ENCODE results near the gene OPN1LW.
"Not testable (repeated sequence)": the region's sequence is repeated elsewhere in the genome, so short reads cannot be mapped to it uniquely, and the experiment has no call there.

The OPN1LW gene

DNA sequence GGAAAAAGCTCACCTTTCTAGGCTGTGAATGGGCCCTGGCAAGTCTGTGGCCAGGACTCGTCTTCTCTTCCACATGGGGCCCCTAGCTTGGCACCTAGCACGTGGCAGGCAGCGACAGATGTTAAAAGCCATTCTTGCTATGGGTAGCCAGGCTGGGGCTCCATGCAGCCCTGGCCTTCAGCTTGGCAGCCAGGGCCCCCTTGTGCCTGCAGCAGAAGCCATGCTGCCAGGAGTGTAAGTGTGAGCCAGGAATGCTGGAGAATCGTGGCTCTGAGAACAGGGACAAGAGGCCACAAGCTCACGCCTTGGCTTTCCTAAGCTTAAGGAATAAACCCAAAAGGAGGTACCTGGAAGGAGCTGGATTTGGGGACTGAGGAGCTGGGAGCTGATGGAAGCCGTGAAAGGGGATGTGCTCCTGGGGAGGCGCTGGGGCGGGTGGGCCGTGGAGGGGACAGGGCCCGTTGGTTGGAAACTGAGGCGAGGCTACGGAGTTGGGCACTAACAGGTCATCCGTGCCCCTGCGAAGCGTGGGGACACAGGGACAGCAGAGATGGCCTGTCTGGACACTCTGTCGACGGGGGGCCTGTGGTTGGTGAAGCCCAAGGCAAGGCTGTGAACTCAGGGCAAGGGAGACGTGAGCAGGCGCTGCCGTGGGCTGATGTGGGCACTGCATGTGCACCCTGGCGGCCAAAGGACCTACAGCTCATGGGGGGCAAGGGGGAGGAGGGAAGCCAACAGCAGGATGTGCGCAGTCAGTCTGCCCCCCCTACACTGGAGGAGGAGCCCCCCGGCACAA, 895 bp upstream of the OPN1LW start:
- H3K36me3 Mint-ChIP-seq = no peaks in the 10 kb centered on the region
- no peak overlapping the region for H3K4me3 Mint-ChIP-seq
- peaks cover 7% of the 10 kb centered on the region for H3K27me3 Mint-ChIP-seq
- H3K27ac Mint-ChIP-seq = no peak overlapping the region
- CTCF ChIA-PET = no interaction called here
- H3K4me1 Mint-ChIP-seq = peaks cover 9% of the 10 kb centered on the region
- H3K9me3 Mint-ChIP-seq = no peaks in the 10 kb centered on the region
- DNase-seq = no peak

GRCh38 chrX:154151030-154151429, 7.0 kb downstream of the OPN1LW start:
- H3K36me3 Mint-ChIP-seq, CTCF ChIA-PET, H3K27me3 Mint-ChIP-seq, H3K27ac Mint-ChIP-seq, H3K4me1 Mint-ChIP-seq, DNase-seq, H3K4me3 Mint-ChIP-seq, H3K9me3 Mint-ChIP-seq: not testable (repeated sequence)

GRCh38 chrX:154156221-154156620, 12.2 kb downstream of the OPN1LW start:
- H3K27ac Mint-ChIP-seq, CTCF ChIA-PET, H3K4me3 Mint-ChIP-seq, DNase-seq, H3K27me3 Mint-ChIP-seq, H3K36me3 Mint-ChIP-seq, H3K9me3 Mint-ChIP-seq, H3K4me1 Mint-ChIP-seq: not testable (repeated sequence)

DNA sequence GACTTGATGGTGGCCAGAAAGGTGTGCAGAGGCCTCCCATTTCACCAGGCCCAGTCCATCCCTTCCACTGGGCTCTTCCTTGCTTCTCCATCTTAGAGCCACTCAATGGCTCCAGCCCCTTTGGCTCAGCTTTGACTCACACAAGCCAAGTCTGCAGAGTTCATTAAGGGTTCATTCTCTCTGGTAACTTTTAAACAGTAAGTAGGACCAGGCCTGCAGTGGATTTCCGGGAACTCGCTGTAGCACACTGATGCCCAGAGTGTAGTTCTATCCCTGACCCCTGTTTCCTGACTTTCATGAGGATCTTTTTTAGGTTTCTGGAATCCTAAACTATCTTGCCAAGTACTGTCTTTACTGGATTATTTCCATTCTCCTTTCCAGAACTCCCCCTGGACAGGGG, 13.2 kb downstream of the OPN1LW start:
- H3K27ac Mint-ChIP-seq, H3K9me3 Mint-ChIP-seq, DNase-seq, H3K36me3 Mint-ChIP-seq, CTCF ChIA-PET, H3K4me3 Mint-ChIP-seq, H3K27me3 Mint-ChIP-seq, H3K4me1 Mint-ChIP-seq: not testable (repeated sequence)

DNA sequence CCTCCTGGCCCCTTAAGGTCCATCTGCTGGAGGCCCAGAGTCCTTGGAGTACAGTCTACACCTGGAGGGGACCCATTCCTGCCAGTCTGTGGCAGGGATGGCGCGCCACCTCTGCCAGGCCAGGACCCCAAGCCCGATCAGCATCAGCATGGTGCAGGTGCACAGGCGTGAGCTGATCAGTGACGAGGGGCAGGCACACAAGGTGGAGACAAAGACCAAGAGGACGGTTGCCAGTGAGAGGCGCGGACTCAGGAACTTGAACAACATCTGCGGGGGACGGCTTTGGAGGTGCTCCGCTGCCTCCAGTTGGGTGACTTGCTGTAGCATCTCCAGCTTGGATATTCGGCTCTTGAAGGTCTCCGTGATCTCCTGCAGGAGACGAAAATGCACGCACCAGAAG, 15.3 kb downstream of the OPN1LW start:
- not testable (repeated sequence) for H3K27me3 Mint-ChIP-seq, H3K9me3 Mint-ChIP-seq, H3K4me3 Mint-ChIP-seq

GRCh38 chrX:154164902-154165301, 20.9 kb downstream of the OPN1LW start:
- H3K4me1 Mint-ChIP-seq, H3K27ac Mint-ChIP-seq, H3K36me3 Mint-ChIP-seq, CTCF ChIA-PET, H3K4me3 Mint-ChIP-seq, H3K27me3 Mint-ChIP-seq, H3K9me3 Mint-ChIP-seq, DNase-seq: not testable (repeated sequence)

More for the DNA sequence above, 15.3 kb downstream of the OPN1LW start:
- H3K27ac Mint-ChIP-seq, H3K36me3 Mint-ChIP-seq, H3K4me1 Mint-ChIP-seq, DNase-seq, CTCF ChIA-PET: not testable (repeated sequence)

GRCh38 chrX:154168384-154168783, 24.3 kb downstream of the OPN1LW start:
- H3K27me3 Mint-ChIP-seq, H3K36me3 Mint-ChIP-seq, H3K27ac Mint-ChIP-seq, CTCF ChIA-PET, H3K9me3 Mint-ChIP-seq, H3K4me1 Mint-ChIP-seq, H3K4me3 Mint-ChIP-seq, DNase-seq: not testable (repeated sequence)

DNA sequence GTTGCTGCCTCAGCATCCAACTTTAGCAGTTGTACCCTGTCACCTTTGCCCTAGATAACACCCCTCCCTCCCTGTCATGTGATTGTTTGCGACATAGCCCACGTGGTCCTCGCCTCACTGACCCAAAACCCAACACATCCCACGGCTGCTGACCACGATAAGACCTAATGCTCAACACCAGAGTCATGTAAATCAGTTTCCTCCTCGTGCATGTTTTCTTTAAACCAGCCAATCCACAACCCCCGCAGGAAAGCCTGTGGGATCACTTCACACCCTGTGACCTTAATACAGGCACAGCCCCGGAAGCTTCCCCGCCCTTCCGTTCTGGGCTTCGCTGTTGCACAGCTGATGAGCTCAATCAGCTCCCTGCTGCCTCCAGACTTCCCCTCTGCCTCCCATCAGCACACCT, 28.5 kb downstream of the OPN1LW start:
- CTCF ChIA-PET, H3K27ac Mint-ChIP-seq, H3K9me3 Mint-ChIP-seq, DNase-seq, H3K27me3 Mint-ChIP-seq, H3K36me3 Mint-ChIP-seq, H3K4me3 Mint-ChIP-seq, H3K4me1 Mint-ChIP-seq: not testable (repeated sequence)

DNA sequence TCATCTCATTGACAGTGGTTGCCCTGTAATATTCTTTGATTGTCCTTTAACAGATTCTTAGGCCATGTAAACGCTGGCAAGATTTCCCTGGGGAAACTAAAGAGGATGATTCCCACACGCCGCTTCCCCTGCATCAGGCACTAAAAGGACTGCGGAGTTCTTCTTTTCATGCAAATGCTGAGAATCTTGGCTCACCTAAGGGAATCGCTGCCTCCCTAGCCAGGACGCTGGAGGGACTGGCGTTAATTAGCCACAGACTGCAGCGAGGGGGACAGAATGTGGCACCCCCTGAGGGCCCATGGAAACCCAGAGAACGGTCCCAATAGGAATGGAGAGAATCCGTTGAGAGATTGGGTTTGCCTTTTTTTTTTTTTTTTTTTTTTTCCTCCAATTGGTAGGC, 30.3 kb downstream of the OPN1LW start:
- H3K9me3 Mint-ChIP-seq, H3K27ac Mint-ChIP-seq, H3K4me3 Mint-ChIP-seq, H3K36me3 Mint-ChIP-seq, H3K4me1 Mint-ChIP-seq, H3K27me3 Mint-ChIP-seq, CTCF ChIA-PET, DNase-seq: not testable (repeated sequence)

- CTCF ChIA-PET, H3K4me3 Mint-ChIP-seq, H3K36me3 Mint-ChIP-seq, H3K27ac Mint-ChIP-seq, H3K27me3 Mint-ChIP-seq, H3K4me1 Mint-ChIP-seq, DNase-seq, H3K9me3 Mint-ChIP-seq: not testable (repeated sequence)
Measured at GRCh38 chrX:154182296-154182695, 38.3 kb downstream of the OPN1LW start, which contains the start of gene OPN1MW. OPN1MW (plus strand) TSS chrX:154182596; CDS start chrX:154182678, 82 bp downstream.

DNA sequence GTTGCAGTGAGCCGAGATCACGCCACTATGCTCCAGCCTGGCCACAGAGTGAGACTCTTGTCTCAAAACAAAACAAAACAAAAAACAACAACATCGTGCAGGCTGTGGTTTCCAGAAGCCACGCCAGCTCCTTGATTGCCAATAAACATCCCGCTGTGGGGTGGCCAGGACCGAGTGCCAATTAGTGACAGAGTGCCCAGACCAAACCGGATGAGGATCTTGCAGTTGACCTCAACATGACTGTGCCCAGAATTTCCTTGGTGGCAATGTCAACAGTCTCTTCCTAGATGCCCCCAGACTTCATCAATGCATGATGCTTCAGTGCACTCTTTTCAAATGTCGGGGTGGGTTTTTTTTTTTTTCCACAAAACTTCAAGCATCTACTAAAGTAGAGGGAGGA, 39.8 kb downstream of the OPN1LW start:
- H3K4me3 Mint-ChIP-seq, H3K27me3 Mint-ChIP-seq, DNase-seq, CTCF ChIA-PET, H3K4me1 Mint-ChIP-seq, H3K36me3 Mint-ChIP-seq, H3K27ac Mint-ChIP-seq, H3K9me3 Mint-ChIP-seq: not testable (repeated sequence)

DNA sequence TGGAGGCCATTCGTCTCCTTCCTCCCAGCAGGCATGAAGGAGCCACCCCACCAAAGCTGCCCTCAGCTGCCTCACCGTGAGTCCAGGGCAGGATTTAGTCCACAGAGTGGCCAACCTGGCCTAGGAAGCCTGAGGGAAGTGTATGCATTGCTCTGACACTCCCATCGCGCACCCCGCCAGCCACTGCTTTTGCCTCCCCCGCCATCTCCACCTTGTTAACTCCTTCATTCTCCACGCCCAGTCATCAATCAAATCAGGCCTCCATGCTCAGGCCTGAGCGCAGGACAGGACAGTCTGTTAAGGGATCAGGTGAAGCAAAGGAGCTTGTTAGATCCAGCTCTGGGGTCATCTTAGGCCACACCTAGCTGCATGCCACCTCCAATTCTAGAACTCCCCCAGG, 48.8 kb downstream of the OPN1LW start:
- CTCF ChIA-PET, H3K9me3 Mint-ChIP-seq, H3K4me3 Mint-ChIP-seq, H3K36me3 Mint-ChIP-seq, H3K27ac Mint-ChIP-seq, H3K27me3 Mint-ChIP-seq, H3K4me1 Mint-ChIP-seq, DNase-seq: not testable (repeated sequence)

DNA sequence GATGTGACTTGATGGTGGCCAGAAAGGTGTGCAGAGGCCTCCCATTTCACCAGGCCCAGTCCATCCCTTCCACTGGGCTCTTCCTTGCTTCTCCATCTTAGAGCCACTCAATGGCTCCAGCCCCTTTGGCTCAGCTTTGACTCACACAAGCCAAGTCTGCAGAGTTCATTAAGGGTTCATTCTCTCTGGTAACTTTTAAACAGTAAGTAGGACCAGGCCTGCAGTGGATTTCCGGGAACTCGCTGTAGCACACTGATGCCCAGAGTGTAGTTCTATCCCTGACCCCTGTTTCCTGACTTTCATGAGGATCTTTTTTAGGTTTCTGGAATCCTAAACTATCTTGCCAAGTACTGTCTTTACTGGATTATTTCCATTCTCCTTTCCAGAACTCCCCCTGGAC, 50.3 kb downstream of the OPN1LW start:
- DNase-seq, H3K36me3 Mint-ChIP-seq, H3K9me3 Mint-ChIP-seq, CTCF ChIA-PET, H3K4me1 Mint-ChIP-seq, H3K27ac Mint-ChIP-seq, H3K27me3 Mint-ChIP-seq, H3K4me3 Mint-ChIP-seq: not testable (repeated sequence)

DNA sequence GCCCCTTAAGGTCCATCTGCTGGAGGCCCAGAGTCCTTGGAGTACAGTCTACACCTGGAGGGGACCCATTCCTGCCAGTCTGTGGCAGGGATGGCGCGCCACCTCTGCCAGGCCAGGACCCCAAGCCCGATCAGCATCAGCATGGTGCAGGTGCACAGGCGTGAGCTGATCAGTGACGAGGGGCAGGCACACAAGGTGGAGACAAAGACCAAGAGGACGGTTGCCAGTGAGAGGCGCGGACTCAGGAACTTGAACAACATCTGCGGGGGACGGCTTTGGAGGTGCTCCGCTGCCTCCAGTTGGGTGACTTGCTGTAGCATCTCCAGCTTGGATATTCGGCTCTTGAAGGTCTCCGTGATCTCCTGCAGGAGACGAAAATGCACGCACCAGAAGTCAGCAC, 52.4 kb downstream of the OPN1LW start:
- H3K27ac Mint-ChIP-seq, H3K4me1 Mint-ChIP-seq, H3K4me3 Mint-ChIP-seq, DNase-seq, H3K27me3 Mint-ChIP-seq, CTCF ChIA-PET, H3K36me3 Mint-ChIP-seq, H3K9me3 Mint-ChIP-seq: not testable (repeated sequence)

Data from activated naive CD4-positive, alpha-beta T cell treated with anti-CD3 and anti-CD28 coated beads, Interleukin-2, amount 10 ng/mL, durations not matched to agents 7 days and 5 days (primary cell).